WTC11 (cell line): ENCODE results near the gene RASSF8. TPM values are rescaled to one million over a fixed set of nuclear protein-coding genes. Genes with fewer than 3 reads are reported as not detected.

Source experiments
- ATAC-seq: fragments of 200-7000 bp; cut with Tn5 transposase; 2 replicates; pipeline ENCODE4 v1.10.0; 2021; ENCODE audit warnings: mild to moderate bottlenecking, moderate library complexity
- CTCF ChIA-PET: fragments of 300-600 bp; sonication (Branson Sonifier 250); formaldehyde crosslinking; loops from one replicate; lab custom pipeline; 2021; ENCODE audit warnings: antibody characterized with exemption; lab: Charles Lee
- POLR2A ChIA-PET: fragments of 350-600 bp; sonication (Branson Sonifier 250); formaldehyde crosslinking; loops from one replicate; lab custom pipeline; 2021; ENCODE audit warnings: antibody characterized with exemption; lab: Charles Lee
- DNase-seq: peaks from one replicate; pipeline ENCODE4 v3.0.0; 2021; ENCODE audit warnings: low spot score
- H3K27ac Mint-ChIP-seq: 2 replicates; pipeline ENCODE4 v1.8.0; 2021; ENCODE audit warnings: mixed read lengths
- H3K27me3 Mint-ChIP-seq: 2 replicates; pipeline ENCODE4 v1.8.0; 2021; ENCODE audit warnings: low read depth, mild to moderate bottlenecking, moderate library complexity, mixed read lengths
- H3K36me3 Mint-ChIP-seq: 2 replicates; pipeline ENCODE4 v1.8.0; 2021; ENCODE audit warnings: mixed read lengths
- H3K4me1 Mint-ChIP-seq: 2 replicates; pipeline ENCODE4 v1.8.0; 2022; ENCODE audit warnings: mixed read lengths
- H3K4me3 Mint-ChIP-seq: 2 replicates; pipeline ENCODE4 v1.8.0; 2021; ENCODE audit warnings: mild to moderate bottlenecking, moderate library complexity, mixed read lengths
- H3K9me3 Mint-ChIP-seq: 2 replicates; pipeline ENCODE4 v1.8.0; 2021; ENCODE audit warnings: mixed read lengths
- ATF1 ChIP-seq: sonication (generic); formaldehyde crosslinking; IDR thresholded peaks from 2 replicates; pipeline ENCODE4 v1.8.1; 2023; ENCODE audit warnings: mild to moderate bottlenecking, moderate library complexity, missing genetic modification reagents
- CREB1 ChIP-seq: sonication (generic); formaldehyde crosslinking; IDR thresholded peaks from 2 replicates; pipeline ENCODE4 v1.8.0; 2023; ENCODE audit warnings: mild to moderate bottlenecking, missing genetic modification reagents
- GTF2I ChIP-seq: fragments of 250-450 bp; sonication (Bioruptor Pico); conservative IDR thresholded peaks from 2 replicates; pipeline ENCODE4 v1.4.0; 2021; ENCODE audit warnings: mild to moderate bottlenecking
- RELA ChIP-seq: sonication (generic); formaldehyde crosslinking; IDR thresholded peaks from 2 replicates; pipeline ENCODE4 v1.8.1; 2022; ENCODE audit warnings: missing genetic modification reagents, mild to moderate bottlenecking, borderline replicate concordance
- SMAD3 ChIP-seq: sonication (generic); formaldehyde crosslinking; IDR thresholded peaks from 2 replicates; pipeline ENCODE4 v1.8.0; 2022; ENCODE audit warnings: missing genetic modification reagents, mild to moderate bottlenecking, borderline replicate concordance
- SOX15 ChIP-seq: fragments of 250-450 bp; sonication (Bioruptor Pico); IDR thresholded peaks from 2 replicates; pipeline ENCODE4 v1.9.0; 2021; ENCODE audit warnings: mild to moderate bottlenecking
- SP1 ChIP-seq: sonication (generic); formaldehyde crosslinking; conservative IDR thresholded peaks from 2 replicates; pipeline ENCODE4 v1.8.1; 2022; ENCODE audit warnings: missing genetic modification reagents
- TP53 ChIP-seq: sonication (generic); formaldehyde crosslinking; IDR thresholded peaks from 2 replicates; pipeline ENCODE4 v1.8.1; 2023; ENCODE audit warnings: mild to moderate bottlenecking, missing genetic modification reagents
- ZBTB21 ChIP-seq: sonication (generic); formaldehyde crosslinking; IDR thresholded peaks from 2 replicates; pipeline ENCODE4 v1.8.1; 2023; ENCODE audit warnings: mild to moderate bottlenecking, missing genetic modification reagents, borderline replicate concordance
- ZNF232 ChIP-seq: sonication (generic); formaldehyde crosslinking; IDR thresholded peaks from 2 replicates; pipeline ENCODE4 v1.8.0; 2022; ENCODE audit warnings: mild to moderate bottlenecking, missing genetic modification reagents
- ZNF317 ChIP-seq: sonication (generic); formaldehyde crosslinking; IDR thresholded peaks from 2 replicates; pipeline ENCODE4 v1.8.1; 2023; ENCODE audit warnings: low read depth, mild to moderate bottlenecking, moderate library complexity, missing genetic modification reagents, borderline replicate concordance
- ZNF396 ChIP-seq: fragments of 250-450 bp; sonication (Bioruptor Pico); IDR thresholded peaks from 2 replicates; pipeline ENCODE4 v1.8.0; 2021; ENCODE audit warnings: mild to moderate bottlenecking, moderate library complexity, borderline replicate concordance
- total RNA-seq: library from RNA; stranded (reverse); gene quantifications from 3 replicates; pipeline ENCODE4 v1.2.3, GENCODE V29; 2021
- TF ChIP-seq, protein P1 (sequence below): sonication (generic); formaldehyde crosslinking; IDR thresholded peaks from 2 replicates; pipeline ENCODE4 v1.8.1; 2022; ENCODE audit warnings: low read depth, missing genetic modification reagents, borderline replicate concordance
- TF ChIP-seq, protein P2 (sequence below): fragments of 250-450 bp; sonication (Bioruptor Pico); IDR thresholded peaks from 2 replicates; pipeline ENCODE4 v1.9.0; 2021; ENCODE audit warnings: mild to moderate bottlenecking, borderline replicate concordance
- TF ChIP-seq, protein P3 (sequence below): sonication (generic); formaldehyde crosslinking; conservative IDR thresholded peaks from 2 replicates; pipeline ENCODE4 v1.8.1; 2023; ENCODE audit warnings: mild to moderate bottlenecking, low read depth, missing genetic modification reagents, moderate library complexity
- TF ChIP-seq, protein P4 (sequence below): sonication (generic); formaldehyde crosslinking; IDR thresholded peaks from 2 replicates; pipeline ENCODE4 v1.8.1; 2023; ENCODE audit warnings: mild to moderate bottlenecking, missing genetic modification reagents

The RASSF8 gene
- total RNA-seq, 1 experiment from 2014 or later: 48.6 TPM

DNA sequence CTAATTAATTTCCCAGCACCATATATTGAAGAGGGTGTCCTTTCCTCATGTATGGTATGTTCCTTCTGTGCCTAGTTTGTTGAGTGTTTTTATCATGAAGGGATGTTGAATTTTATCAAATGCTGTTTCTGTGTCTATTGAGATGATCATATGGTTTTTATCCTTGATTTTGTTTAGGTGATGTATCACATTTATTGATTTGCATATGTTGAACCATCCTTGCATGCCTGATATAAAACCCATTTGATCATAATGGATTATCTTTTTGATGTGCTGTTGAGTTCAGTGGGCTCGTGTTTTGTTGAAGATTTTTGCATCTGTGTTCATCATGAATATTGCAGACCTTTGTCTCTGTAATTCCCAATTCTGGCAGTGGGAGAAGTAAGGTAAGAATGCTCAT is 44.6 kb downstream of the RASSF8 start:
- H3K27ac Mint-ChIP-seq: no peak overlapping the region
- H3K4me3 Mint-ChIP-seq: no peak overlapping the region
- H3K4me1 Mint-ChIP-seq: peaks cover 25% of the 10 kb centered on the region
- ChIA-PET CTCF (no interaction called here), POLR2A (no interaction called here)
- peaks cover 8% of the 10 kb centered on the region for H3K36me3 Mint-ChIP-seq
- no peak for TF ChIP-seq ZNF317 (CRISPR knock-in tag)
- TF ChIP-seq, protein P1, sequence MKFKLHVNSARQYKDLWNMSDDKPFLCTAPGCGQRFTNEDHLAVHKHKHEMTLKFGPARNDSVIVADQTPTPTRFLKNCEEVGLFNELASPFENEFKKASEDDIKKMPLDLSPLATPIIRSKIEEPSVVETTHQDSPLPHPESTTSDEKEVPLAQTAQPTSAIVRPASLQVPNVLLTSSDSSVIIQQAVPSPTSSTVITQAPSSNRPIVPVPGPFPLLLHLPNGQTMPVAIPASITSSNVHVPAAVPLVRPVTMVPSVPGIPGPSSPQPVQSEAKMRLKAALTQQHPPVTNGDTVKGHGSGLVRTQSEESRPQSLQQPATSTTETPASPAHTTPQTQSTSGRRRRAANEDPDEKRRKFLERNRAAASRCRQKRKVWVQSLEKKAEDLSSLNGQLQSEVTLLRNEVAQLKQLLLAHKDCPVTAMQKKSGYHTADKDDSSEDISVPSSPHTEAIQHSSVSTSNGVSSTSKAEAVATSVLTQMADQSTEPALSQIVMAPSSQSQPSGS: no peak
- no peak for TF ChIP-seq SOX15
- no peak for DNase-seq
- no peaks in the 10 kb centered on the region for H3K27me3 Mint-ChIP-seq
- peaks cover 8% of the 10 kb centered on the region for H3K9me3 Mint-ChIP-seq
- ATAC-seq: no peak

DNA sequence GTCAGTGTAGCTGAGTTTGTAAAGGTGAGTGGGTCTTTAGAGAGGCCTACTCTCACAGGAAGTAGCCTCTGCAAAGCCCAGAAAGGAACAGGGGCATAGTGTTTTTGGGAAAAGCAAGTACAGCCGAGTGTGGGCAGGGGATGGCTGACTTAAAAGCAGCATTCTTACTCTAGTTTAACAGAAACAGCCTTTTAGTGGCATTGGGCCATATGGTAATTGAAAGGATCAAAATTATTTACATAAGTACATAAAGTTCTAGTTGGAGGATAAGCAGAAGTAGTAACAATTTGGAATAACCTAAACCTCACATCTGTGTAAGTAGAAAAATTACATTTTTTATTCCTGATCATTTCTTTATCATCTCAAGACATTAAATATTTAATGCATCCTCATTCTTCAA is 49.1 kb downstream of the RASSF8 start:
- CTCF ChIA-PET: interaction anchor here (0.6 kb wide), 1 partner anchor 50 kb away, joined by 3 read pairs; no protein-coding TSS in a partner anchor
- peaks cover 7% of the 10 kb centered on the region for H3K36me3 Mint-ChIP-seq
- TF ChIP-seq CREB1 (CRISPR knock-in tag): no peak
- TF ChIP-seq ATF1 (CRISPR knock-in tag): no peak
- TF ChIP-seq, protein P2, sequence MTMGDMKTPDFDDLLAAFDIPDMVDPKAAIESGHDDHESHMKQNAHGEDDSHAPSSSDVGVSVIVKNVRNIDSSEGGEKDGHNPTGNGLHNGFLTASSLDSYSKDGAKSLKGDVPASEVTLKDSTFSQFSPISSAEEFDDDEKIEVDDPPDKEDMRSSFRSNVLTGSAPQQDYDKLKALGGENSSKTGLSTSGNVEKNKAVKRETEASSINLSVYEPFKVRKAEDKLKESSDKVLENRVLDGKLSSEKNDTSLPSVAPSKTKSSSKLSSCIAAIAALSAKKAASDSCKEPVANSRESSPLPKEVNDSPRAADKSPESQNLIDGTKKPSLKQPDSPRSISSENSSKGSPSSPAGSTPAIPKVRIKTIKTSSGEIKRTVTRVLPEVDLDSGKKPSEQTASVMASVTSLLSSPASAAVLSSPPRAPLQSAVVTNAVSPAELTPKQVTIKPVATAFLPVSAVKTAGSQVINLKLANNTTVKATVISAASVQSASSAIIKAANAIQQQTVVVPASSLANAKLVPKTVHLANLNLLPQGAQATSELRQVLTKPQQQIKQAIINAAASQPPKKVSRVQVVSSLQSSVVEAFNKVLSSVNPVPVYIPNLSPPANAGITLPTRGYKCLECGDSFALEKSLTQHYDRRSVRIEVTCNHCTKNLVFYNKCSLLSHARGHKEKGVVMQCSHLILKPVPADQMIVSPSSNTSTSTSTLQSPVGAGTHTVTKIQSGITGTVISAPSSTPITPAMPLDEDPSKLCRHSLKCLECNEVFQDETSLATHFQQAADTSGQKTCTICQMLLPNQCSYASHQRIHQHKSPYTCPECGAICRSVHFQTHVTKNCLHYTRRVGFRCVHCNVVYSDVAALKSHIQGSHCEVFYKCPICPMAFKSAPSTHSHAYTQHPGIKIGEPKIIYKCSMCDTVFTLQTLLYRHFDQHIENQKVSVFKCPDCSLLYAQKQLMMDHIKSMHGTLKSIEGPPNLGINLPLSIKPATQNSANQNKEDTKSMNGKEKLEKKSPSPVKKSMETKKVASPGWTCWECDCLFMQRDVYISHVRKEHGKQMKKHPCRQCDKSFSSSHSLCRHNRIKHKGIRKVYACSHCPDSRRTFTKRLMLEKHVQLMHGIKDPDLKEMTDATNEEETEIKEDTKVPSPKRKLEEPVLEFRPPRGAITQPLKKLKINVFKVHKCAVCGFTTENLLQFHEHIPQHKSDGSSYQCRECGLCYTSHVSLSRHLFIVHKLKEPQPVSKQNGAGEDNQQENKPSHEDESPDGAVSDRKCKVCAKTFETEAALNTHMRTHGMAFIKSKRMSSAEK (CRISPR knock-in tag): no peak
- TF ChIP-seq, protein P3, sequence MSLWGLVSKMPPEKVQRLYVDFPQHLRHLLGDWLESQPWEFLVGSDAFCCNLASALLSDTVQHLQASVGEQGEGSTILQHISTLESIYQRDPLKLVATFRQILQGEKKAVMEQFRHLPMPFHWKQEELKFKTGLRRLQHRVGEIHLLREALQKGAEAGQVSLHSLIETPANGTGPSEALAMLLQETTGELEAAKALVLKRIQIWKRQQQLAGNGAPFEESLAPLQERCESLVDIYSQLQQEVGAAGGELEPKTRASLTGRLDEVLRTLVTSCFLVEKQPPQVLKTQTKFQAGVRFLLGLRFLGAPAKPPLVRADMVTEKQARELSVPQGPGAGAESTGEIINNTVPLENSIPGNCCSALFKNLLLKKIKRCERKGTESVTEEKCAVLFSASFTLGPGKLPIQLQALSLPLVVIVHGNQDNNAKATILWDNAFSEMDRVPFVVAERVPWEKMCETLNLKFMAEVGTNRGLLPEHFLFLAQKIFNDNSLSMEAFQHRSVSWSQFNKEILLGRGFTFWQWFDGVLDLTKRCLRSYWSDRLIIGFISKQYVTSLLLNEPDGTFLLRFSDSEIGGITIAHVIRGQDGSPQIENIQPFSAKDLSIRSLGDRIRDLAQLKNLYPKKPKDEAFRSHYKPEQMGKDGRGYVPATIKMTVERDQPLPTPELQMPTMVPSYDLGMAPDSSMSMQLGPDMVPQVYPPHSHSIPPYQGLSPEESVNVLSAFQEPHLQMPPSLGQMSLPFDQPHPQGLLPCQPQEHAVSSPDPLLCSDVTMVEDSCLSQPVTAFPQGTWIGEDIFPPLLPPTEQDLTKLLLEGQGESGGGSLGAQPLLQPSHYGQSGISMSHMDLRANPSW: no peak
- TF ChIP-seq GTF2I: no peak
- TF ChIP-seq RELA (CRISPR knock-in tag): no peak
- TF ChIP-seq ZBTB21 (CRISPR knock-in tag): no peak
- no peak for TF ChIP-seq SP1 (CRISPR knock-in tag)
- no peak for TF ChIP-seq ZNF317 (CRISPR knock-in tag)
- TF ChIP-seq TP53 (CRISPR knock-in tag): no peak
- no peak for TF ChIP-seq ZNF232 (CRISPR knock-in tag)
- TF ChIP-seq, protein P4, sequence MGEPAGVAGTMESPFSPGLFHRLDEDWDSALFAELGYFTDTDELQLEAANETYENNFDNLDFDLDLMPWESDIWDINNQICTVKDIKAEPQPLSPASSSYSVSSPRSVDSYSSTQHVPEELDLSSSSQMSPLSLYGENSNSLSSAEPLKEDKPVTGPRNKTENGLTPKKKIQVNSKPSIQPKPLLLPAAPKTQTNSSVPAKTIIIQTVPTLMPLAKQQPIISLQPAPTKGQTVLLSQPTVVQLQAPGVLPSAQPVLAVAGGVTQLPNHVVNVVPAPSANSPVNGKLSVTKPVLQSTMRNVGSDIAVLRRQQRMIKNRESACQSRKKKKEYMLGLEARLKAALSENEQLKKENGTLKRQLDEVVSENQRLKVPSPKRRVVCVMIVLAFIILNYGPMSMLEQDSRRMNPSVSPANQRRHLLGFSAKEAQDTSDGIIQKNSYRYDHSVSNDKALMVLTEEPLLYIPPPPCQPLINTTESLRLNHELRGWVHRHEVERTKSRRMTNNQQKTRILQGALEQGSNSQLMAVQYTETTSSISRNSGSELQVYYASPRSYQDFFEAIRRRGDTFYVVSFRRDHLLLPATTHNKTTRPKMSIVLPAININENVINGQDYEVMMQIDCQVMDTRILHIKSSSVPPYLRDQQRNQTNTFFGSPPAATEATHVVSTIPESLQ (CRISPR knock-in tag): no peak
- no peak for TF ChIP-seq ZNF396 (CRISPR knock-in tag)
- no peak for TF ChIP-seq SMAD3 (CRISPR knock-in tag)
- TF ChIP-seq, all 79 proteins: peak for 0
- H3K9me3 Mint-ChIP-seq: peaks cover 8% of the 10 kb centered on the region
- POLR2A ChIA-PET: no interaction called here
- peak overlapping the region; percentile 68 for H3K27ac Mint-ChIP-seq
- no peak for ATAC-seq
- H3K27me3 Mint-ChIP-seq: no peaks in the 10 kb centered on the region
- H3K4me3 Mint-ChIP-seq: no peak overlapping the region
- DNase-seq: no peak
- H3K4me1 Mint-ChIP-seq: peaks cover 44% of the 10 kb centered on the region
